IgD-negative memory B cell (primary cell): ENCODE results near the gene GALNT10. TPM values are rescaled to one million over a fixed set of nuclear protein-coding genes. Genes with fewer than 3 reads are reported as not detected.

Source experiments
- H3K27ac Mint-ChIP-seq, 3 donors: one replicate each; pipeline ENCODE4 v1.8.0; 2020 to 2022; ENCODE audit warnings: mild to moderate bottlenecking in 3 of 3, mixed read lengths in 3 of 3, moderate library complexity in 1 of 3
- H3K27me3 Mint-ChIP-seq: one replicate; pipeline ENCODE4 v1.8.0; 2021; ENCODE audit warnings: mixed read lengths
- H3K36me3 Mint-ChIP-seq: one replicate; pipeline ENCODE4 v1.8.0; 2020; ENCODE audit warnings: mild to moderate bottlenecking, mixed read lengths
- H3K4me1 Mint-ChIP-seq, 3 donors: one replicate each; pipeline ENCODE4 v1.8.0; 2020 to 2022; ENCODE audit warnings: mixed read lengths in 3 of 3, mild to moderate bottlenecking in 1 of 3
- H3K4me3 Mint-ChIP-seq, 4 donors: one replicate each; pipeline ENCODE4 v1.8.0; 2020 to 2022; ENCODE audit warnings: mild to moderate bottlenecking in 4 of 4, mixed read lengths in 4 of 4, moderate library complexity in 3 of 4
- H3K9me3 Mint-ChIP-seq, 3 donors: one replicate each; pipeline ENCODE4 v1.8.0; 2020 to 2021; ENCODE audit warnings: mixed read lengths in 3 of 3, mild to moderate bottlenecking in 1 of 3
- polyA plus RNA-seq: library from polyadenylated mRNA; unstranded; fragments of 300-500 nt; fragmentation: Illumina TruSeq; gene quantifications from one replicate; pipeline ENCODE4 v1.2.3, GENCODE V29; 2021

Gene GALNT10
- polyA plus RNA-seq, 1 donor from 2014 or later: 25.0 TPM

- H3K27me3 Mint-ChIP-seq: no peaks in the 10 kb centered on the region
- peak overlapping the region in 2 of 4 donors; percentile 41 to 47 for H3K4me3 Mint-ChIP-seq
- no peak overlapping the region for H3K27ac Mint-ChIP-seq
- peaks cover 1% of the 10 kb centered on the region for H3K36me3 Mint-ChIP-seq
- H3K4me1 Mint-ChIP-seq: peaks cover 34 to 48% (median 35%) of the 10 kb centered on the region in 3 donors
- no peaks in the 10 kb centered on the region for H3K9me3 Mint-ChIP-seq
Measured at GRCh38 chr5:154194345-154195329, 4.1 kb downstream of the GALNT10 start.

GRCh38 chr5:154196281-154196680 is 5.7 kb downstream of the GALNT10 start:
- Mint-ChIP-seq H3K27me3 (no peaks in the 10 kb centered on the region), H3K27ac (no peak overlapping the region), H3K9me3 (no peaks in the 10 kb centered on the region), H3K4me3 (peak overlapping the region in 1 of 4 donors; percentile 55), H3K4me1 (peaks cover 35 to 50% (median 38%) of the 10 kb centered on the region in 3 donors), H3K36me3 (peaks cover 1% of the 10 kb centered on the region)

- peak overlapping the region in 2 of 4 donors; percentile 47 to 55 for H3K4me3 Mint-ChIP-seq
- no peaks in the 10 kb centered on the region for H3K9me3 Mint-ChIP-seq
- H3K4me1 Mint-ChIP-seq: peaks cover 33 to 47% (median 34%) of the 10 kb centered on the region in 3 donors
- H3K27ac Mint-ChIP-seq: no peak overlapping the region
- H3K27me3 Mint-ChIP-seq: no peaks in the 10 kb centered on the region
- peaks cover 1% of the 10 kb centered on the region for H3K36me3 Mint-ChIP-seq
Measured at GRCh38 chr5:154196955-154197652, 6.6 kb downstream of the GALNT10 start.

GRCh38 chr5:154197801-154198491 is 7.4 kb downstream of the GALNT10 start:
- H3K27me3 Mint-ChIP-seq: no peaks in the 10 kb centered on the region
- H3K4me3 Mint-ChIP-seq: peak overlapping the region in 1 of 4 donors; percentile 57
- no peaks in the 10 kb centered on the region for H3K9me3 Mint-ChIP-seq
- peaks cover 1% of the 10 kb centered on the region for H3K36me3 Mint-ChIP-seq
- H3K4me1 Mint-ChIP-seq: peaks cover 30 to 44% (median 31%) of the 10 kb centered on the region in 3 donors
- H3K27ac Mint-ChIP-seq: peak overlapping the region in 1 of 3 donors; percentile 94

- peaks cover 32 to 42% (median 33%) of the 10 kb centered on the region in 3 donors for H3K4me1 Mint-ChIP-seq
- H3K9me3 Mint-ChIP-seq: peaks cover 0 to 2% (median 0%) of the 10 kb centered on the region in 3 donors
- peak overlapping the region in 2 of 3 donors; percentile 23 to 94 for H3K27ac Mint-ChIP-seq
- H3K27me3 Mint-ChIP-seq: no peaks in the 10 kb centered on the region
- H3K4me3 Mint-ChIP-seq: peak overlapping the region in 2 of 4 donors; percentile 0 to 57
- peaks cover 1% of the 10 kb centered on the region for H3K36me3 Mint-ChIP-seq
Measured at GRCh38 chr5:154198611-154199230, 8.2 kb downstream of the GALNT10 start.

GRCh38 chr5:154199263-154199662 is 8.7 kb downstream of the GALNT10 start:
- no peak overlapping the region for H3K4me3 Mint-ChIP-seq
- peaks cover 0 to 2% (median 0%) of the 10 kb centered on the region in 3 donors for H3K9me3 Mint-ChIP-seq
- peak overlapping the region in 1 of 3 donors; percentile 94 for H3K27ac Mint-ChIP-seq
- no peaks in the 10 kb centered on the region for H3K27me3 Mint-ChIP-seq
- H3K36me3 Mint-ChIP-seq: peaks cover 3% of the 10 kb centered on the region
- H3K4me1 Mint-ChIP-seq: peaks cover 30 to 42% (median 36%) of the 10 kb centered on the region in 3 donors

GRCh38 chr5:154199671-154200220 is 9.2 kb downstream of the GALNT10 start:
- peaks cover 0 to 2% (median 0%) of the 10 kb centered on the region in 3 donors for H3K9me3 Mint-ChIP-seq
- no peaks in the 10 kb centered on the region for H3K27me3 Mint-ChIP-seq
- peaks cover 6% of the 10 kb centered on the region for H3K36me3 Mint-ChIP-seq
- no peak overlapping the region for H3K4me3 Mint-ChIP-seq
- H3K27ac Mint-ChIP-seq: peak overlapping the region in 1 of 3 donors; percentile 94
- peaks cover 34 to 45% (median 41%) of the 10 kb centered on the region in 3 donors for H3K4me1 Mint-ChIP-seq

- H3K4me1 Mint-ChIP-seq: peaks cover 36 to 45% (median 39%) of the 10 kb centered on the region in 3 donors
- H3K27me3 Mint-ChIP-seq: no peaks in the 10 kb centered on the region
- H3K36me3 Mint-ChIP-seq: peaks cover 6% of the 10 kb centered on the region
- H3K27ac Mint-ChIP-seq: peak overlapping the region in 2 of 3 donors; percentile 29 to 53
- H3K4me3 Mint-ChIP-seq: no peak overlapping the region
- H3K9me3 Mint-ChIP-seq: peaks cover 0 to 2% (median 0%) of the 10 kb centered on the region in 3 donors
Measured at GRCh38 chr5:154200221-154200620, 9.7 kb downstream of the GALNT10 start.

- H3K27me3 Mint-ChIP-seq: no peaks in the 10 kb centered on the region
- H3K36me3 Mint-ChIP-seq: peaks cover 6% of the 10 kb centered on the region
- H3K9me3 Mint-ChIP-seq: peaks cover 0 to 2% (median 0%) of the 10 kb centered on the region in 3 donors
- peaks cover 34 to 45% (median 45%) of the 10 kb centered on the region in 3 donors for H3K4me1 Mint-ChIP-seq
- peak overlapping the region in 1 of 3 donors; percentile 11 for H3K27ac Mint-ChIP-seq
- peak overlapping the region in 1 of 4 donors; percentile 3 for H3K4me3 Mint-ChIP-seq
Measured at GRCh38 chr5:154201108-154201769, 10.7 kb downstream of the GALNT10 start.

- H3K27me3 Mint-ChIP-seq: no peaks in the 10 kb centered on the region
- peak overlapping the region; percentile 78 to 87 (median 80) for H3K27ac Mint-ChIP-seq
- peaks cover 0 to 2% (median 0%) of the 10 kb centered on the region in 3 donors for H3K9me3 Mint-ChIP-seq
- peak overlapping the region in 2 of 4 donors; percentile 61 to 72 for H3K4me3 Mint-ChIP-seq
- H3K4me1 Mint-ChIP-seq: peaks cover 27 to 42% (median 33%) of the 10 kb centered on the region in 3 donors
- peaks cover 15% of the 10 kb centered on the region for H3K36me3 Mint-ChIP-seq
Measured at GRCh38 chr5:154202379-154203260, 12.1 kb downstream of the GALNT10 start.

- H3K9me3 Mint-ChIP-seq: peaks cover 0 to 2% (median 0%) of the 10 kb centered on the region in 3 donors
- H3K4me1 Mint-ChIP-seq: peaks cover 25 to 37% (median 28%) of the 10 kb centered on the region in 3 donors
- peak overlapping the region in 1 of 3 donors; percentile 87 for H3K27ac Mint-ChIP-seq
- no peak overlapping the region for H3K4me3 Mint-ChIP-seq
- peaks cover 15% of the 10 kb centered on the region for H3K36me3 Mint-ChIP-seq
- H3K27me3 Mint-ChIP-seq: no peaks in the 10 kb centered on the region
Measured at GRCh38 chr5:154203798-154204578, 13.5 kb downstream of the GALNT10 start.
